Measurements from ENCODE around the gene GAPDHS. TPM values are rescaled to one million over a fixed set of nuclear protein-coding genes. Genes with fewer than 3 reads are reported as not detected.

GAPDHS gene
- total RNA-seq, 1 experiment from 2014 or later: not detected

DNA sequence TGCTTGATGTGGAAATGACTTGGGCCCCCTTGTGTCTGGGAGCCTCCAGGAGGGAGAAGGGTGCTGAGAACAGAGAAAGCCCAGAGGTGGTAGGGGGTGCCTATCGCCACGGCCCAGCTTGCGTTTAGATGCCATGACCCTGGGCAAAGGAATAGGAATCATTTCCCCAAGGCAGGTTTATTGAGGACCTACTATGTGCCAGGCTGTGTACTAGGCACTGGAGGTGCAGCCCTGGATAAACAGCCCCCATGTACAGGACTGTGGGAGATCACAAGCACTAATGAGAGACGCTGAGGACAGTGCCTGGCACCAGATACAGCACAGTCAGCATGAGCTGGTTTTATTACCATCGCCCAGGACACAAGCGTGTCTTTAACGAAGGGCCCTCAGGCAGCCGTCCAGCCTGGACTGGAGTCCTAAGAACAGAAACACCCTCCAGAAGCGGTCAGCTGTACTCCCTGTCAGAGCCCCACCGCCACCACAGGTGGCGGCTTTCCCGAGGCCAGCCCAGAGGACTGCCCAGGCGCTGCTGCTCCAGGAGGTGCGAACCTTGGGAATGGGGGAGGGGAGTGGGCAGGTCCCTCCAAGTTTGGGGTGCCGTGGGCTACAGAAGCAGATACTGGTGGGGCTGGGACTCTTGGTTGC is 16.7 kb downstream of the GAPDHS start:
- CTCF ChIA-PET: interaction anchor here (1.8 kb wide), 1 partner anchor 8 kb away, joined by 8 read pairs; no protein-coding TSS in a partner anchor

More for the DNA sequence above, 16.7 kb downstream of the GAPDHS start:
- no TSS peak for BruUV-seq (replicated peaks)
- ATAC-seq (no peak), DNase-seq (ENCODE audit: low read depth, low spot score) (no peak)
- POLR2A ChIA-PET: no interaction called here
- Histone ChIP-seq H3K4me3 (replicated peaks in 1 of 2; ENCODE audit: low read depth in 1 of 2, low read length in 2 of 2) (no peak overlapping the region), H3K4me1 (ENCODE audit: control insufficient read depth in 1 of 2, insufficient read depth in 2 of 2, low read length in 2 of 2) (peaks cover 6 to 13% of the 10 kb centered on the region in 2 experiments; a peak in 3 of 4 replicates), H3K27me3 (ENCODE audit: insufficient read depth, low read length) (no peaks in the 10 kb centered on the region), H3K4me2 (ENCODE audit: low read length) (no peak overlapping the region), H3K36me3 (ENCODE audit: control insufficient read depth in 1 of 2, insufficient read depth in 2 of 2, low read length in 2 of 2) (peaks cover 2 to 12% of the 10 kb centered on the region in 2 experiments; a peak in 1 of 4 replicates), H2AFZ (ENCODE audit: low read depth, low read length, poor library complexity, severe bottlenecking) (no peak overlapping the region), H3K9ac (ENCODE audit: low read length) (no peak overlapping the region), H4K20me1 (ENCODE audit: insufficient read depth) (no peaks in the 10 kb centered on the region), H3K9me3 (ENCODE audit: control insufficient read depth in 1 of 2, insufficient read depth in 1 of 2, low read depth in 1 of 2, low read length in 2 of 2) (no peaks in the 10 kb centered on the region), H3K79me2 (ENCODE audit: insufficient read depth, low read length) (peaks cover 34% of the 10 kb centered on the region), H3K27ac (ENCODE audit: low read depth, low read length) (no peak overlapping the region), H3K9me2 (ENCODE audit: insufficient read depth) (no peaks in the 10 kb centered on the region)
- TF ChIP-seq JUND (IDR thresholded peaks at IDR 0.05): no peak
- TF ChIP-seq, protein P1, sequence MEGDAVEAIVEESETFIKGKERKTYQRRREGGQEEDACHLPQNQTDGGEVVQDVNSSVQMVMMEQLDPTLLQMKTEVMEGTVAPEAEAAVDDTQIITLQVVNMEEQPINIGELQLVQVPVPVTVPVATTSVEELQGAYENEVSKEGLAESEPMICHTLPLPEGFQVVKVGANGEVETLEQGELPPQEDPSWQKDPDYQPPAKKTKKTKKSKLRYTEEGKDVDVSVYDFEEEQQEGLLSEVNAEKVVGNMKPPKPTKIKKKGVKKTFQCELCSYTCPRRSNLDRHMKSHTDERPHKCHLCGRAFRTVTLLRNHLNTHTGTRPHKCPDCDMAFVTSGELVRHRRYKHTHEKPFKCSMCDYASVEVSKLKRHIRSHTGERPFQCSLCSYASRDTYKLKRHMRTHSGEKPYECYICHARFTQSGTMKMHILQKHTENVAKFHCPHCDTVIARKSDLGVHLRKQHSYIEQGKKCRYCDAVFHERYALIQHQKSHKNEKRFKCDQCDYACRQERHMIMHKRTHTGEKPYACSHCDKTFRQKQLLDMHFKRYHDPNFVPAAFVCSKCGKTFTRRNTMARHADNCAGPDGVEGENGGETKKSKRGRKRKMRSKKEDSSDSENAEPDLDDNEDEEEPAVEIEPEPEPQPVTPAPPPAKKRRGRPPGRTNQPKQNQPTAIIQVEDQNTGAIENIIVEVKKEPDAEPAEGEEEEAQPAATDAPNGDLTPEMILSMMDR (IDR thresholded peaks at IDR 0.05 in 2 of 3, conservative IDR thresholded peaks at IDR 0.05 in 1 of 3; ENCODE audit: borderline replicate concordance in 1 of 3, insufficient read depth in 1 of 3, low read depth in 2 of 3, low read length in 2 of 3): no peak
- no peak for TF ChIP-seq SIN3A (IDR thresholded peaks at IDR 0.05; ENCODE audit: low read depth)
- no peak for TF ChIP-seq SRF (IDR thresholded peaks at IDR 0.05; ENCODE audit: low read depth)
- no peak for TF ChIP-seq CEBPB (IDR thresholded peaks at IDR 0.05; ENCODE audit: low read depth)
- TF ChIP-seq FOSL1 (IDR thresholded peaks at IDR 0.05; ENCODE audit: low read depth): no peak
- no peak for TF ChIP-seq EZH2phosphoT487 (IDR thresholded peaks at IDR 0.05; ENCODE audit: borderline replicate concordance)
- TF ChIP-seq, protein P2, sequence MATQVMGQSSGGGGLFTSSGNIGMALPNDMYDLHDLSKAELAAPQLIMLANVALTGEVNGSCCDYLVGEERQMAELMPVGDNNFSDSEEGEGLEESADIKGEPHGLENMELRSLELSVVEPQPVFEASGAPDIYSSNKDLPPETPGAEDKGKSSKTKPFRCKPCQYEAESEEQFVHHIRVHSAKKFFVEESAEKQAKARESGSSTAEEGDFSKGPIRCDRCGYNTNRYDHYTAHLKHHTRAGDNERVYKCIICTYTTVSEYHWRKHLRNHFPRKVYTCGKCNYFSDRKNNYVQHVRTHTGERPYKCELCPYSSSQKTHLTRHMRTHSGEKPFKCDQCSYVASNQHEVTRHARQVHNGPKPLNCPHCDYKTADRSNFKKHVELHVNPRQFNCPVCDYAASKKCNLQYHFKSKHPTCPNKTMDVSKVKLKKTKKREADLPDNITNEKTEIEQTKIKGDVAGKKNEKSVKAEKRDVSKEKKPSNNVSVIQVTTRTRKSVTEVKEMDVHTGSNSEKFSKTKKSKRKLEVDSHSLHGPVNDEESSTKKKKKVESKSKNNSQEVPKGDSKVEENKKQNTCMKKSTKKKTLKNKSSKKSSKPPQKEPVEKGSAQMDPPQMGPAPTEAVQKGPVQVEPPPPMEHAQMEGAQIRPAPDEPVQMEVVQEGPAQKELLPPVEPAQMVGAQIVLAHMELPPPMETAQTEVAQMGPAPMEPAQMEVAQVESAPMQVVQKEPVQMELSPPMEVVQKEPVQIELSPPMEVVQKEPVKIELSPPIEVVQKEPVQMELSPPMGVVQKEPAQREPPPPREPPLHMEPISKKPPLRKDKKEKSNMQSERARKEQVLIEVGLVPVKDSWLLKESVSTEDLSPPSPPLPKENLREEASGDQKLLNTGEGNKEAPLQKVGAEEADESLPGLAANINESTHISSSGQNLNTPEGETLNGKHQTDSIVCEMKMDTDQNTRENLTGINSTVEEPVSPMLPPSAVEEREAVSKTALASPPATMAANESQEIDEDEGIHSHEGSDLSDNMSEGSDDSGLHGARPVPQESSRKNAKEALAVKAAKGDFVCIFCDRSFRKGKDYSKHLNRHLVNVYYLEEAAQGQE (IDR thresholded peaks at IDR 0.05; ENCODE audit: low read depth): no peak
- RAD21 ChIA-PET (ENCODE audit: low non-redundant PET in 1 of 2, low total read pairs in 2 of 2, uncharacterized antibody in 2 of 2, unreplicated experiment in 2 of 2): no interaction called here
- intact Hi-C loops (cut with micrococcal nuclease): loop anchor here (2.0 to 10.0 kb wide), 2 partner anchors 167 to 385 kb away; partner anchors contain the start of gene LRFN3
